22Rv1 (cell line): ENCODE results near the gene ZNF282.

ENCODE experiments used
- CTCF ChIP-seq: fragments of 450-650 bp; IDR thresholded peaks from 2 replicates; pipeline ENCODE4 v1.5.1; 2017; ENCODE audit warnings: mild to moderate bottlenecking
- ZFX ChIP-seq: fragments of 450-650 bp; IDR thresholded peaks from 2 replicates; pipeline ENCODE4 v1.6.1; 2017; ENCODE audit warnings: antibody characterized with exemption, borderline replicate concordance

GRCh38 chr7:149238051-149238450, 42.7 kb downstream of the ZNF282 start:
- TF ChIP-seq CTCF = no peak
- TF ChIP-seq ZFX = no peak
